ENCODE results near the gene EFNA1.

DNA sequence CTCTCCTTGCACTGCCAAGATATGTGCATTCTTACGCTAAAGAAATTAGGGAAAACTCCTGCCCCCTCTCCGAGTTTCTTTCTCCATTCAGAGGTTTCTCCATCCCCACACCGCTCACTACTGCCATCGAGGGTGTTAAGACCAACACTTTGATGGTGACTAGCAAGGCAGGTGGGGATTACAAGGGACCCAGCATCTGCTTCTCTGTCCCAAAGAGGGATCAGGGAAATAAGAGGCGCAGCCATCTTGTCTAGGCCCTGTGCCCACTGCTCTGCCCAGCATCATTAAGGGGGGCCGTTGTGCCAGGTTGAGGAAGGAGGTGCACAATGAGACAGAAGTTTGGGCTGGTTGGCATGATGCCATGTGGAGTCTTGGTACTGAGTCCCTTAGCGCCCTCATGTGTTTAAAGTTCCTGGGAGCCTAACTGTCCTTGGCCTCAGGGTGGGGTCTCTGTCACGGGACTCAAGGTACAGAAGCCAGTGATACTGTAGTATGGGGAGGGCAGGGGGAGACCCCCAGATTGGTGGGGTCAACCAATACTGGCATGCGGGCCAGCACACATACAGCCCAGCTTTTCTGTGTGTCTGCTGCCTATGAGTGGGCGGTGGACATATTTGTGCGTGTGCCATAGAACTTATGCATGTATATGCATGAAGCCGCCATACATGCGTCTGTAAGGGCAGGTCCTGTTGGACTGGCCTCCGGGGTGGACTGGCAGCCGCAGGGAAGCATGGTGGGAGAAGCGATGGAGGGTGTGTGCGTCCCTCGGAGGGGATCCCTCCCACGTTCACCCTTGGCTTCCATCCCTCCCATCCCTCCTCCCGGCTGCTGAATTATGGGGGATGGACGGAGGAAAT lies 43.6 kb upstream of the EFNA1 start:
- no peak for TF ChIP-seq TAF1 (IDR thresholded peaks at IDR 0.05; ENCODE audit: borderline replicate concordance, low read depth, low read length)
- no peak for TF ChIP-seq POLR2A (IDR thresholded peaks at IDR 0.05; ENCODE audit: low read depth, low read length)
- no peak for TF ChIP-seq POLR2AphosphoS5 (IDR thresholded peaks at IDR 0.05; ENCODE audit: low read depth, low read length)
